Effector memory CD8-positive, alpha-beta T cell (primary cell): ENCODE measurements around the gene UBE3D.

Source experiments
- ATAC-seq: fragments of 150-1000 bp; cut with Tn5 transposase; replicated peaks from 2 replicates; pipeline ENCODE4 v1.10.0; 2021; ENCODE audit warnings: mild to moderate bottlenecking, moderate library complexity
- DNase-seq, 3 experiments: peaks; one replicate each; pipeline ENCODE4 v3.0.0; 2021
- H3K27ac Mint-ChIP-seq, 2 donors: one replicate each; pipeline ENCODE4 v1.8.0; 2022; ENCODE audit warnings: mild to moderate bottlenecking in 2 of 2, mixed read lengths in 2 of 2, moderate library complexity in 2 of 2
- H3K27me3 Mint-ChIP-seq, 2 donors: one replicate each; pipeline ENCODE4 v1.8.0; 2022; ENCODE audit warnings: mixed read lengths in 2 of 2
- H3K36me3 Mint-ChIP-seq: one replicate; pipeline ENCODE4 v1.8.0; 2022; ENCODE audit warnings: mild to moderate bottlenecking, moderate library complexity, mixed read lengths; ENCODE audit not compliant: insufficient read depth
- H3K4me1 Mint-ChIP-seq, 2 donors: one replicate each; pipeline ENCODE4 v1.8.0; 2022; ENCODE audit warnings: low read depth in 2 of 2, mixed read lengths in 2 of 2
- H3K4me3 Mint-ChIP-seq, 2 donors: one replicate each; pipeline ENCODE4 v1.8.0; 2022; ENCODE audit warnings: mild to moderate bottlenecking in 2 of 2, mixed read lengths in 2 of 2, moderate library complexity in 2 of 2
- H3K9me3 Mint-ChIP-seq, 2 donors: one replicate each; pipeline ENCODE4 v1.8.0; 2022; ENCODE audit warnings: mixed read lengths in 2 of 2

UBE3D gene

GRCh38 chr6:82980086-82980485 is 85.6 kb downstream of the UBE3D start:
- peaks cover 3% of the 10 kb centered on the region for H3K36me3 Mint-ChIP-seq

GRCh38 chr6:82979657-82980056 is 86.0 kb downstream of the UBE3D start:
- no peak for ATAC-seq
- Mint-ChIP-seq H3K27ac (no peak overlapping the region), H3K4me3 (no peak overlapping the region), H3K9me3 (no peaks in the 10 kb centered on the region), H3K4me1 (no peaks in the 10 kb centered on the region), H3K27me3 (no peaks in the 10 kb centered on the region), H3K36me3 (peaks cover 3% of the 10 kb centered on the region)
- DNase-seq = no peak

More at GRCh38 chr6:82980086-82980485, 85.6 kb downstream of the UBE3D start:
- Mint-ChIP-seq H3K27me3 (no peaks in the 10 kb centered on the region), H3K27ac (no peak overlapping the region), H3K9me3 (no peaks in the 10 kb centered on the region), H3K4me1 (no peaks in the 10 kb centered on the region), H3K4me3 (no peak overlapping the region)
- DNase-seq = no peak
- no peak for ATAC-seq

- Mint-ChIP-seq H3K27ac (no peak overlapping the region), H3K27me3 (no peaks in the 10 kb centered on the region), H3K9me3 (no peaks in the 10 kb centered on the region), H3K4me3 (no peak overlapping the region), H3K36me3 (peaks cover 3% of the 10 kb centered on the region), H3K4me1 (no peaks in the 10 kb centered on the region)
- no peak for DNase-seq
- no peak for ATAC-seq
These were observed 87.2 kb downstream of the UBE3D start for GRCh38 chr6:82978362-82978945.

GRCh38 chr6:82976179-82976578 is 89.5 kb downstream of the UBE3D start:
- Mint-ChIP-seq H3K4me3 (no peak overlapping the region), H3K4me1 (no peaks in the 10 kb centered on the region), H3K36me3 (peaks cover 3% of the 10 kb centered on the region), H3K27me3 (no peaks in the 10 kb centered on the region), H3K9me3 (no peaks in the 10 kb centered on the region), H3K27ac (no peak overlapping the region)
- ATAC-seq (no peak), DNase-seq (no peak)

GRCh38 chr6:82971877-82972460 is 93.7 kb downstream of the UBE3D start:
- no peaks in the 10 kb centered on the region for H3K9me3 Mint-ChIP-seq
- ATAC-seq = no peak
- H3K36me3 Mint-ChIP-seq = peaks cover 3% of the 10 kb centered on the region
- H3K4me1 Mint-ChIP-seq = no peaks in the 10 kb centered on the region
- H3K27me3 Mint-ChIP-seq = no peaks in the 10 kb centered on the region
- no peak for DNase-seq
- no peak overlapping the region for H3K4me3 Mint-ChIP-seq
- H3K27ac Mint-ChIP-seq = no peak overlapping the region

GRCh38 chr6:82970839-82971238 is 94.8 kb downstream of the UBE3D start:
- DNase-seq (no peak), ATAC-seq (no peak)
- Mint-ChIP-seq H3K4me1 (no peaks in the 10 kb centered on the region), H3K27me3 (no peaks in the 10 kb centered on the region), H3K36me3 (no peaks in the 10 kb centered on the region), H3K27ac (no peak overlapping the region), H3K4me3 (no peak overlapping the region), H3K9me3 (no peaks in the 10 kb centered on the region)

GRCh38 chr6:82968708-82969107 is 96.9 kb downstream of the UBE3D start:
- no peaks in the 10 kb centered on the region for H3K9me3 Mint-ChIP-seq
- no peaks in the 10 kb centered on the region for H3K36me3 Mint-ChIP-seq
- H3K27me3 Mint-ChIP-seq = no peaks in the 10 kb centered on the region
- H3K4me3 Mint-ChIP-seq = no peak overlapping the region
- DNase-seq (no peak), ATAC-seq (no peak)
- no peak overlapping the region for H3K27ac Mint-ChIP-seq
- no peaks in the 10 kb centered on the region for H3K4me1 Mint-ChIP-seq

- no peaks in the 10 kb centered on the region for H3K27me3 Mint-ChIP-seq
- H3K9me3 Mint-ChIP-seq = no peaks in the 10 kb centered on the region
These were observed 102.3 kb downstream of the UBE3D start for GRCh38 chr6:82963191-82963925.

GRCh38 chr6:82959385-82959941 is 106.2 kb downstream of the UBE3D start:
- Mint-ChIP-seq H3K27ac (no peak overlapping the region), H3K9me3 (no peaks in the 10 kb centered on the region)
- DNase-seq = no peak

More at GRCh38 chr6:82963191-82963925, 102.3 kb downstream of the UBE3D start:
- H3K4me3 Mint-ChIP-seq = no peak overlapping the region
- ATAC-seq (no peak), DNase-seq (no peak)
- H3K4me1 Mint-ChIP-seq = no peaks in the 10 kb centered on the region
- H3K27ac Mint-ChIP-seq = no peak overlapping the region
- H3K36me3 Mint-ChIP-seq = peaks cover 2% of the 10 kb centered on the region

GRCh38 chr6:82958551-82958950 is 107.1 kb downstream of the UBE3D start:
- no peak overlapping the region for H3K4me3 Mint-ChIP-seq
- no peak for DNase-seq
- H3K4me1 Mint-ChIP-seq = no peaks in the 10 kb centered on the region
- H3K36me3 Mint-ChIP-seq = peaks cover 8% of the 10 kb centered on the region
- H3K9me3 Mint-ChIP-seq = no peaks in the 10 kb centered on the region
- no peaks in the 10 kb centered on the region for H3K27me3 Mint-ChIP-seq
- H3K27ac Mint-ChIP-seq = no peak overlapping the region
- ATAC-seq = no peak

More at GRCh38 chr6:82959385-82959941, 106.2 kb downstream of the UBE3D start:
- no peak for ATAC-seq
- Mint-ChIP-seq H3K27me3 (no peaks in the 10 kb centered on the region), H3K36me3 (peaks cover 8% of the 10 kb centered on the region), H3K4me1 (no peaks in the 10 kb centered on the region), H3K4me3 (no peak overlapping the region)

- H3K9me3 Mint-ChIP-seq = no peaks in the 10 kb centered on the region
- no peak overlapping the region for H3K4me3 Mint-ChIP-seq
- DNase-seq (no peak), ATAC-seq (no peak)
- no peaks in the 10 kb centered on the region for H3K27me3 Mint-ChIP-seq
- no peak overlapping the region for H3K27ac Mint-ChIP-seq
- H3K4me1 Mint-ChIP-seq = no peaks in the 10 kb centered on the region
- peaks cover 8% of the 10 kb centered on the region for H3K36me3 Mint-ChIP-seq
These were observed 107.8 kb downstream of the UBE3D start for GRCh38 chr6:82957868-82958245.

- Mint-ChIP-seq H3K4me1 (no peaks in the 10 kb centered on the region), H3K36me3 (peaks cover 8% of the 10 kb centered on the region), H3K9me3 (no peaks in the 10 kb centered on the region), H3K4me3 (no peak overlapping the region), H3K27ac (no peak overlapping the region), H3K27me3 (no peaks in the 10 kb centered on the region)
- ATAC-seq = no peak
- no peak for DNase-seq
These were observed 108.3 kb downstream of the UBE3D start for GRCh38 chr6:82957171-82957867.

GRCh38 chr6:82955841-82956240 is 109.8 kb downstream of the UBE3D start:
- no peaks in the 10 kb centered on the region for H3K27me3 Mint-ChIP-seq
- H3K4me1 Mint-ChIP-seq = no peaks in the 10 kb centered on the region
- DNase-seq (no peak), ATAC-seq (no peak)
- H3K9me3 Mint-ChIP-seq = no peaks in the 10 kb centered on the region
- no peak overlapping the region for H3K27ac Mint-ChIP-seq
- H3K4me3 Mint-ChIP-seq = no peak overlapping the region
- H3K36me3 Mint-ChIP-seq = peaks cover 8% of the 10 kb centered on the region
